SU-DHL-6 (cell line): ENCODE results near the gene CUBN.

ENCODE experiments used
- CTCF ChIP-seq: fragments of 200-600 bp; sonication (generic); IDR thresholded peaks from one replicate; pipeline ENCODE4 v1.5.1; 2017; ENCODE audit warnings: antibody characterized with exemption, mild to moderate bottlenecking, low read length, moderate library complexity; ENCODE audit not compliant: insufficient read depth, poor library complexity, severe bottlenecking
- EZH2phosphoT487 ChIP-seq: fragments of 200-600 bp; sonication (generic), shearing (Covaris generic); conservative IDR thresholded peaks from 2 replicates; pipeline ENCODE4 v1.6.1; 2018; ENCODE audit warnings: mild to moderate bottlenecking, antibody characterized with exemption, low read length, moderate library complexity, mixed read lengths

DNA sequence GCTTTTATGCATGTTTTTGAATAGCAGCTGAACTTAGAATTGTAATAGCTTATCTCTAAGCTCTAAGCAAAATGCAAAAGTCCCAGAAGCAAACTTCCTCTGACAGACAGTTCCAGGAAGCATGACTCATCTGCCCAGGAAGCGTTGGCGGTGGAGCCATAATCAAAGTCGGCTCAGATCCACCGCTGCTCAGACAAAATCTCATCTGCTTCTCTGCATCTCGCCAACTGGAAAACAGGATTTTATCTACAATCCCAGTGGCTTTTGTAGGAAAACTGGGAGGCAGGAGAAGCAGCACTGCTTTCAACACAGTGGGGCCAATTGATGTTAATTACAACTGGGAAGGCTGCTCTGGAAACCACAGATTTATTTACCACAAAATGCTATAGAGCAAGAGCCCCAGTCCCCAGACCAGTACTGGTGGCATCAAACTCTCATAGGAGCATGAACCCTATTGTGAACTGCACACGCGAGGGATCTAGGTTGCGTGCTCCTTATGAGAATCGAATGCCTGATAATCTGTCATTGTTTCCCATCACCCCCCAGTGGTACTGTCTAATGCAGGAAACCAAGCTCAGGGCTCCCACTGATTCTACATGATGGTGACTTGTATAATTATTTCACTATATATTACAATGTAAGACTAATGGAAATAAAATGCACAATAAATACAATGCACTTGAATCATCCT, 99.9 kb downstream of the CUBN start:
- no peak for TF ChIP-seq CTCF
- no peak for TF ChIP-seq EZH2phosphoT487
